DMS79 treated with DMSO at 0.1 percent for 48 hours (cell line): ENCODE data around the gene SCARF2.

Experiments used
- DNase-seq: peaks from one replicate; lab custom pipeline; 2025; lab: John Stamatoyannopoulos, UW

The SCARF2 gene

DNA sequence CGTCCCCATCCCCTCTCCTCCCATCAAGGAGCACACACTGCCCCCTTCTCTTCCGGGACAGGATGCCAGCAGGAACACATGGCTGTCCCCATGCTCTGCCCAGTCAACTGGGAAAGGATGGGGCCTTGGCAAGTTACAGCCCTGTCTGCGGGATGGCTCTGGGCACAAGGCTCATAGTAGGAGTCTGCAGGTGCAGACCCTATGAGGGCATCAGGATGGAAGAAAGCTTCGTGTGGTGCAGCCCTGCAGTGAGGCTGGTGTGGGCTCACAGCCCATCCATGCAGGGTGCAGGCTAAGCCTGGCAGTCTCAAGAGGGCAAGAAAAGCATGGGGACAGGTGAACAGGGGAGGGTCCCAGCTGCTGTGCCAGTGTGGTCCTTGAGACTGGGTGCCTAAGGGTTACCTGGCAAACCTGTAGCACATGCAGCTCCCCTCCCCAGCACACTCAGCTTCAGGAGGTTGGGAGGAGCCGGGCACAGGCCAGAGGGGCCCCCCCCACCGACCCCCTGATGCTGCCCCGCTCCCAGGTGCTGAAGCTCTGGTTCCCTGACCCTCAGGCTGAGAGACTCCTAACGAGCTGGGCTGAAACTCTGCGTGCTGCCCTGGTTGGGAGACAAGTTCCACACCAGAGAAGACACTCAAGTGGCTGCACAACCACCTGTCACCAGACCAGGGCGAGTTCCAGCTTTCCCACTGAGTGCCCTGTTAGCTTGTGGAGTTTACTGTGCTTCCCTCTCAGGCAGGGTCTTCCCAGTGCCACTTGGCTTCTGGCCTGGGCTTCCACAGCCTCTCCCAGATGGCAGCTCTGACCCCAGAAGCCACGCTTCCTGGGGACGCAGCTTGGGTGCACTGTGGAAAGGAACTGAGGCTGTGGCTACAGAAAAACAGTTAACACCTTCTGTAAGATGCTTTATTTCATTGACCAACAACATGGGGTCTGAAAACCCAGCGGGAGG, 3.3 kb upstream of the SCARF2 start:
- no peak for DNase-seq

DNA sequence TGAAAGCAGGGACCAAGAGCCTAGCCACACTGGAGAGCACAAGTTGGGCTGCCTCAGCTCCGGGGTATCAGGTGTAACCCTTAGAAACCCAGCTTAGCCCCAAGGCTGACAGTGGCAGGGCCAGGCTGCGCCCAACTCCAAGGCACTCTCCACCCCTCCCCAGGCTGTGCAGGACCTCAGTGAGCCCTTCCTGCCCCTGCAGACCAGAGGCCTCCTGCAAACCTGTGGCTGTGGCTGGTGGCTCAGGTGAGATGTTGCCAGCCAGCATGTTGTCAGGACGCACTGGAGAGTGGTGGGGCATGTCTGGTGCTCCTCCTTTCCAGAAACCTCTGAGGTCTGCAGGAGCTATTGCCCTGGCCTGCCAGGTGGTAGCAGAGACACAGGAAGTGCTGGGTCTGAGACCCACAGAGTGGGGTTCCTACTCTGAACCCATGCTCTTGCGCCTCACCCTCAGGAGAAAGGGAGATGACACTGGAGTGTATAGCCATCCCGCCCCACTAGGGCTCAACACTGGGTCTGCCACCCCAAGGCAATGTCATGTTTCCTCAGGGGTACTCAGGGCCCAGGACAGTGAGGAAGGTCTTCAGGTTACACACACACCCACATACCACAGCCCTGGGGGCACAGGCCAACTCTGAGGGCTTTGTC, 2.4 kb upstream of the SCARF2 start:
- no peak for DNase-seq

DNA sequence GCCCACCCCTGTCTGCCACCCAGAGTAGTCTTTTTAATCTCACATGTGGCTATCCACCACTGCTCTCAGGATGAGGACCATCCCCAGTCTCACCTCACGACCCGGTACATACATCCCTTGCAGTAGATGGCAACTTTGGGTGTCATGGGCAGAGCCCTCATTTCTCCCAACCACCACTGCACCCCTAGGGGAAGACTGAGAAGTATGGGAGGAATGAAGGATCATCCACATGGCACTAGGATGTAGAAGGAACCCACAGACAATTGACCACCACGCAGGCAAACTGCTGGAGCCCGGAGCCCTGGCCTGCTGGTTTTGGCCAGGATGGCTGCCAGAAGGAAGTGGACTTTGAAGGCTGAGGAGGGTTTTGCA, 1.9 kb upstream of the SCARF2 start:
- no peak for DNase-seq

DNA sequence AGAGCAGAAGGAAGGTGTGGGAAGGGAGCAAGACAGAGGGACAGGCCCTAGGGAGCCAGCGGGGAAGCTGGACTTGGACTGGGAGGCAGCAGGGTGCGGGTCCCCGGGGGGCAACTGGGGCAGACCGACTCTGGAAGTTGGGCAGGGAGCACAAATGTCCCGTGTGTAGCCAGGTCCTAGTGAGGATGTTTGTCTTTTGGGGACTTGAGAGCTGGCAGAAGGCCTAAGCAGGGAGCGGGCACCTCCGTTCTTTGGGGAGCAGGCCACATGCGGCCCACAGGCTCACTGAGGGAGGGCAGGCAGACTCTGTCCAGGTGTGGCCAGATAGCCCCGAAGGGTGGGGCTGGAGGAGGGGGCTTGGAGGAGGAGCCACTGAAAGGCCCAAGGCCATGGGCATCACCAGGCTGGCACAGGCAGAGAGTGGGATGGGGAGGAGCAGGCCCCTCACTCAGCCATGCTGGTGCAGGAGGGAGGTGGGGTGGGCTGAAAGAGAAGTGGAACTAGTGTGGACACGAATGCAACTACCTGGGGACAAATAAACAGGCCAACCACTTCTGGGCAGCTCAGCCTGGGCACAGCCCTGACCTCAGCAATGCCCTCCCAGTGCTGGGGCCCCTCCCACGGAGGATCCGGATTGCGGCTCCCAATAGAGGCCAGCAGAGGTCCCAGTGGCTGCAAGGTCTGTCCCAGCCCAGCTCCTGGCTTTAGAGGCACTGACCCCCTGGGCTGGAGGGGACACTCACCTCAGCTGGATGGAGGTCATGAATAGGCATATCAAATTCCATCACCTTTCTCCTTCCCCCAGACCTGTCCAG, 1.3 kb upstream of the SCARF2 start:
- DNase-seq = no peak

DNA sequence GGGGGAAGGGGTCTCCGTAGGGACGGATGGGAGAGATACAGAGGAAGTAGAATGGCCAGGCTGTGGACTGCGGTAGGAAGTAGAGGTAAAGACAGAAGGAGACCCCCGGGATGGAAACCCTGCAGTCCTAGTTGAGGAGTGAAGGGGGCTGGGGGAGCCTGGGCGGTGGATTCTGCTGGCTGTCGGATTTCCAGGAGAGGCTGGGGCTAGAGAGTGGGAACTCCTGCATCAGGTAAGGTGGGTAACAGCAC, 727 bp upstream of the SCARF2 start:
- DNase-seq = no peak

DNA sequence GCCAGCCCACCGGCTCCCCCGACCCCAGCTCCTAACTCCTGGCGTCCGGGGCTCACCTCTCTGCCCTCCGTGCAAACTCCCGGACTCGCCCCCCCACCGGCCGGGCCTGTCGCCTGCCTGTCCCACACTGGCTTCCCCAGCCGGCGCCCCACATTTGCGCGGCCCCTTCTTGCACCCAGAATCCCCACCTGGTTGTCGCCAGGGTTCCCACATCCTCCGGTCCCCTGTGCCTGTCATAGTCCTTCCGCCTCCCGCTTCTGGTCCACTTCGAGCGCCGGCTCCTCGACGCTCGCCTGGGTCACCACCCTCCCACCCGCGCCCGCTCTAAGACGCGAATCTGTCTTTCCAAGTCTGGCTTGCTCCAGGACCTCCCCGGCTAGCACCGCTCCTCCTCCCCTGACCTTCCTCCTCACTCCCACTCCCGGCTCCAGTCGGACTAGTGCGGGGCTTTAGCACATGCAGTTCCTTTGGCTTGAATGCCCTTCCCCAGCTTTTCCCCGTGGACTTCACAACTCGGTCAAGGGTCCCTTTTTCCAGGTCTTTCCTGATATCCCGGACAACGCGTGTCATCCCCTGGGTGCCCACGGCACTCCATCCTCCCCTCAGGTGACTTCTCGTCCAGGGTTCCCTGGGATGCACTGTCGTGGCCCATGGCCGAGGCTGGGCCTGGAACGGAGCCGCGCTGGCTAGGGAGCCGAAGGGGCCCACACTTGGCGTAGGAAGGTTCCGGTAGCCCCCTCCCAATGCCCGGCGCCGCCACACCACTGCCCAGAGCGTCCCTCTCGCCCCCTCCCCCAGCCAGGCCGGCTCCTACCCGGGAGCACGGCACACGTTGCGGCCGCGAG, 635 bp downstream of the SCARF2 start:
- DNase-seq = no peak

DNA sequence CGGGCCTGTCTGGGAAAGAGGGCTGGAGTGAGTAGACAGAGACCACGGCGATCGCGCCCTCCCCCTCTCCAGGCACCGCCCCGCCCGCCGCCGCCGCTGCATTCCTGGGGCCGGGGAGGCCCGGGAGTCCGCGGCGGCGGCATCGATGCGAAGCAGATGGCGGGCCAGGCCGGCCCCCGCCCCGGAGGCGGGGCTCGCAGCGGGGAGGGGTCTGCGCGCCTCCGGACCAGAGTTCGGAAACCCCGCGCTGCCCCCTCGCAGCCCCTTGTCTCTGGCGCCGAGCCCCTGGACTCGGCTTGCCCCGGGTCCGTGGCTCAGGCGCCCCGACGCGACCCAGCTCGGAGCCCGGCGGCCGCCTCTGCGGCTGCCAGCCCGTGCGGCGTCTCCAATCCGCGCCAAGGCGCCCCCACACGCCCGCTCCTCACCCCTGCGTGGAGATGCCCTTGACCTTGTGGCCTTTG, 1.3 kb downstream of the SCARF2 start:
- DNase-seq = no peak

DNA sequence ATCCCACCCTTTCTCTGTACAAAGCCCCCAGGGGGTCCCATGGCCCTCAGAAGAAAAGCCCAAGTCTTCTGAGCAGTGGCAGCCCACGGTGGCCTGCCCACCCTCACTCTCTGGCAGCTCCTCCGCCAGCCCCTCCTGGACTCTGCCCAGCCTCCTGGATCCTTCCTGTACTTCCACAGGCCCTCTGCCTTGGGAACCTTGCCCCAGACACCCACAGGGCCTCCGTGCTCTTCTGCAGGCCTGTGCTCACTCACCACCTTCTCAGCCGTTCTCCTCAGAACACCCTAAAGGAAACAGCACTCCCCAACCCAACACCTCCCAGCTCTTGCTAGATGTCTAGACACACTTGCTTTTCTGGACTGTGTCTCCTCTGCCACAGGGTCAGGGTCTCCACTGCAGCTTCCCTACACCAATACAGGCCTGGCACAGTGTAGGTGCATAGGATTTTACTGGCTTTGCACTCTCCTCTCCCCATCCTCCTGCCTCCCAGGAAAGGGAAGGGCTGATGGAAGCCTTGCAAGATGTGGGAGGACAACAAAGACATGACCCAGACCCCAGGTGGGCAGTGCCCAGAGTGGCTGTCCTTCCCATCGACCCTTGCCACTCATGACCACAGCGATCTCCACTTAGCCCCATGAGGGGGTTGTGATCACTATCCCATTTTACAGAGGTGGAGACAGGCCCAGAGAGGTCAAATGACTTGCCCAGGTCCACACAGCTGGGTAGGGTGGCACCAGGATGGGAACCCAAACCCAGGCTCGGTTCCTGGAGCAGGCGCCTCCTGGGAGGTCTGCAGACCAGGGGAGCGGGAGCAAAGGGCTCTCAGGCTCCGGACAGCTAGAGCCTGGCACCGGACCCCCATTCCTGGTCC, 2.0 kb downstream of the SCARF2 start:
- no peak for DNase-seq

DNA sequence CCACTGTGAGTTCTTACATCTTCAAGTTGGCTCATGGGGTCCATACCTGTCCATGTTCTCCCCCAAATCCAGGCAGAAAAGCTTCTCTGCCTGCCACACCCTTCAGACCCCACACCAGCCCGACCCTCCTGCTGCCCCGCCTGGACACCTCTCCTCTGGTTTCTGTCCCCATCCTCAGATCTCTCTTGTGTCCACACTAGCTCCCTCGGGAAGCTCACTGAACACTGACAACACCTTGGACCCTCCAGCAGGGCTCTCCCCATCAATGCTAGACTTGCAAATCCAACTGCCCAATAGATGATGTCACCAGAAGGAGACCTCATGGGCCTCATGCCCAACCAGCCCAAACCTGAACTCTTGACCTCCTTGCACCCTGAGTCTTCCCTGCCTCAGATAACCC, 2.9 kb downstream of the SCARF2 start:
- no peak for DNase-seq

DNA sequence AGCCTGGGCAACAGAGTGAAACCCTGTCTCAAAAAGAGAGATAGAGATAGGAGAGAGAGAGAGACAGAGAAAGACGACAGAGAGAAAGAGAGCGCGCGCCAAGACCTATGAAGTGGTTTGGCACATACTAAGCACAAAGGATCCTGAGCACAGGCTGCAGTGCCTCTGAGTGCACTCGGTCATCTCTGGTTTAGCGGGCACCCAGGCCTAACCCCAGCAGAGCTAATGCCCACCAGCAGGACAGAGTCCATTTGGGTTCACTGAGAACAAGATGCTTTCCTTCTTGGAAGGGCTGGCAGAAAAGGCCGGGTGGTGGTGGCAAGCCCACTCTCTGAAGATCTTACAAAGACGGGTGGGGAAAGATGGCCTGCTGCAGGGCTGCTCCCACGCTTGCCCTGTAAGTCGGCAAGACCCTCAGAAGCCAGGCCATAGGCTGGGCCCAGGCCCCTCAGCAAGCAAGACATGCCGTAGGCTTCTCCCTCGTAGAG, 3.3 kb downstream of the SCARF2 start:
- no peak for DNase-seq

DNA sequence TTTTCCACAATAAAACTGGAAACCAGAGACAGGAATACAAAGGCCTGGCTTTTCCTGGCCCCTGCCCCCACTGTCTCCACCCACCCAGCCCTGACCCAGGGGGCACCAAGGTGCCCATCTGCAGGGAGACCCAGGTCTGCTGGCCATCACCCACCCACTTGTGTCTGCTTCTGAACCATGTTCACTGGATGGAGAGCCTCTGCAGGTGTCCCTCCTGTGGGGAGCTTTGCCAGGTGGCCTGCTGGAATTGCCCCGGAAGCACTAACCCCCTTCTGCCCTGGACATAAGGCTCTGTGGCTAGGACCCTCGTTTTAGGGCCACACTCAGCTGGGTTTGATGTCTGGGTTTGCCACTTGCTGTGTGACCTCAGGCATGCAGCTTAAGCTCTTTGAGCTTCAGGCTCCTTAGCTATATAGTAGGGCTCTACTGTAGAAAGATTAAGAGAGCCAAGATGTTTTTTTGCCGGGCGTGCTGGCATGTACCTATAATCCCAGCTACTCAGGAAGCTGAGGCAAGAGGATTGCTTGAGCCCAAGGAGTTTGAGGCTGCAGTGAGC, 3.9 kb downstream of the SCARF2 start:
- DNase-seq = no peak

DNA sequence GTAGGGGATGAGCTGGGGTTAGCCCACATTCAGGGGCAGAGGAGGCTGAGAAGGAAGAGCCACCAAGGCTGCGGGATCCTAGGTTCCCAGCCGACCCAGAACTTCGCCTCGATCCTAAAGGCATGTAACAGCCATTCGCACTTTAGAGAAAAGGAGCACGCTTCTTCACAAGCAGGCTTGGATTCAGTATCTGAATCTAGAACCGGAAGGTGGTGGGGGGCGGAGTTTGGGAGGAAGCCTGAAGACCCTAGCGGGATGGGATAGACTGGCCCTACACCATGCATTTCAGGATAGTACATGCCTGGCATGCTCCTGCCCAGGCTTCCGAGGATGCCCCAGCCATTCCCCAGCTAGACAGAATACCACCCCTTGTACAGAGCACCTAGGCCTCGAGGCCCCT, 4.4 kb downstream of the SCARF2 start:
- DNase-seq = no peak

DNA sequence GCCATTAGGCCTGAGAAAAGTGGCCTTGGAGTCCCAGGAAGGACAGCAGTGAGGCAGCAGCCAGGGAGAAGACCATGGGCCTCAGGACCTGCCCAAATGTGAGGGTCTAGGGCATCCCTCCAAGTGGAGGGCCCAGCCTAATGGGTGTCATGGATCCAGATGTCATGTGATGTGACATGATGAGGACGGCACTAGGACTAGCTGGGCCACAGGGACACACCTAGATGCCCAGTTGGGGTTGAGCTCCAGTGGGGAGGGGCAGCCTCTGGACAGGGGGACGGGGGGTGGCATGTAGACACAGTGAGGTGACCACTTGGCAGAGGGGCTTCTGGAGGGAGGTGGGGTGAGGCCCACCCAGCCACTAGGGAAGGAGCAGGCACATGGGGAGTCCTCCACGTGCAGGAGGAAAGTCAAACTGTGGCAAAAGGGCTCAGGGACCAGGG, 5.4 kb downstream of the SCARF2 start:
- DNase-seq = no peak

DNA sequence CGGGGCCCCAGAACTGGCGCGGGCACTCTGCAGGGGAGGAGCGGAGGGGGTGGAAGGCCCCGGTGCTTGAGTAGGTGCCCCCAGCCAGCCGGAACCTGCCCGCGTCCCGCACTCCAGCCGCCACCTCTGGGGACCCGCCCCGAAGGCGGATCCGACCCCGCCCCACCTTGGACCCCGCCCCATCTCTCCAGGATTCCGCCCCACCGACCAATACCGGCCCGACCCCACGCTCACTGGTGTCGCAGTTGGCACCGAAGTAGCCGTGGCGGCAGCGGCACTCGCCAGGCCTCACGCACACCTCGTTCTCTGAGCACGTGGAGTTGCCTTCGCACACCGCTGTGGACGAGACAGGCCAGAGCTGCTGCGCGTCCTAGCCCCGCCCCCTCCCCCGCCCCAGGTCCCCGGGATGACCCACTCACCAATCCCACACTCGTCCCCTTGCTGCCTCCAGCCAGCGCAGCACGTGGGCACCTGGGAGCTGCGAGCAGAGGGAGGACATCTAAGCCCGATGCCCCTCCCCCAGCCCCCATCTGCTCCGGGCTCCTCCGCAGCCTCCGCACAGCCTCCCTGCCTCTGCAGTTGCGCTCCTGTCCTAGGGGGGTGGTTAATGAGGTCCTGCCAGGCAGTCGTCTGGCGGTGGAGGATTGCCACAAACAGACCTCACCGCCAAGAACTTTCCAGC, 6.0 kb downstream of the SCARF2 start:
- no peak for DNase-seq

DNA sequence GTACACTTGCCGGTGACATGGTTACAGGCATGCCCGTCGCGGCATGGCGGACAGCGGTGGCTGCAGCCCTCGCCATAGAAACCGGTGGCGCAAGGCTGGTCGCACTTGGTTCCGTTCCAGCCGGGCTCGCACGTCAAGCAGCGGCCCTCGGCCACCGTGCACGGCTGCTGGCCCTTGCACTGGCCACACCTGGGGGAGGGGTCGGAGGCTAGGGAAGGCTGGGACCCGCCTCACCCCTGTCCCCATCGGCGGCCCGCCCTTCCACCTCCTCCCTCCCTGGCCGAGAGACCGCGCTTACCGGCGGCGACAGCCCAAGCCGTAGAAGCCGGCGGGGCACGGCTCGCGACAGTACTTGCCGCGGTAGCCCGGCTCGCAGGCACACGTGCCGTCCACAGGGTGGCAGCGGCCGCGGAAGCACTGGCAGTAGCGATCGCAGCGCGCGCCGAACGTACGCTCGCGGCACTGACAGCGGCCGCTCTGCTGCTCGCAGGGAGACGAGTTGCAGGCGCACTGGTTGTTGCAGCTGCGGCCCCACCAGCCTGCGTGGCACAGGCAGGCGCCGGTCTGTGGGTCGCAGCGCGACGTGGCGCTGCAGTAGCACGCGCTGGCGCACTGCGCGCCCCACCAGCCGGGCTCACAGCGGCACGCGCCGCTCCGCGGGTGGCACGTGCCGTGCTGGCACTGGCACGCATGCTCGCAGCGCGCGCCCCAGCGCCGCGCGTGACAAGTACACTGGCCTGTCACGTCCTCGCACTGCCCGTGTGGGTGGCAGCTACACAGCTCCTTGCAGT, 6.7 kb downstream of the SCARF2 start:
- DNase-seq = peak; percentile 3

DNA sequence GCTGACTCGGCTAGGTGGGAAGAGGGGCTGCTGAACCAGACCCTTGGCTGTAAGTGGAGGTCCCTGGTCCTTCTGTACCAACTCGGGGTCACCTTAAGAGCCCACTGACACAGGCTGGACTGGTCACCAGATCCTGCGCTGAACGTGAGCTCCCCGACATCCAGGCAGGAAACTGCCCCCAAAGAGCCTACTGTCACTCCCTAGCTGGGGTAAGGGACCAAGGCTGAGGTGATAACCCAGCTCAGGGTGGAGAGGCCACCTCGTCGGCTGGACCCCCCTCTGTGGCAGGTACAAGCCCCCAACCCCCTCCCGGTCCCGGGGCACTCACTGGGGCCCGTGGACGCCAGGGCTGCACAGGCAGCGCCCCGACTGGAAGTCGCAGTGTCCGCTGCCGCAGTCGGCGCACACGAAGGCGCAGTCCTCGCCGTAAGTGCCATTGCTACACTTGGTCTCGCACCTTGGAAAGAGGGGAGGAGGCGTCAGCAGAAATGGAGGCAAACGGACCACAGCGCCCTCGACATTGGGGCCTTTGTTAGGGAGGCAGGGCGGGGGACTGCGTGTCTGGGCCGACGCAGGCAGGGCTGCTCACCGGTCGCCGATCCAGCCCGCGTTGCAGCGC, 7.4 kb downstream of the SCARF2 start:
- no peak for DNase-seq

DNA sequence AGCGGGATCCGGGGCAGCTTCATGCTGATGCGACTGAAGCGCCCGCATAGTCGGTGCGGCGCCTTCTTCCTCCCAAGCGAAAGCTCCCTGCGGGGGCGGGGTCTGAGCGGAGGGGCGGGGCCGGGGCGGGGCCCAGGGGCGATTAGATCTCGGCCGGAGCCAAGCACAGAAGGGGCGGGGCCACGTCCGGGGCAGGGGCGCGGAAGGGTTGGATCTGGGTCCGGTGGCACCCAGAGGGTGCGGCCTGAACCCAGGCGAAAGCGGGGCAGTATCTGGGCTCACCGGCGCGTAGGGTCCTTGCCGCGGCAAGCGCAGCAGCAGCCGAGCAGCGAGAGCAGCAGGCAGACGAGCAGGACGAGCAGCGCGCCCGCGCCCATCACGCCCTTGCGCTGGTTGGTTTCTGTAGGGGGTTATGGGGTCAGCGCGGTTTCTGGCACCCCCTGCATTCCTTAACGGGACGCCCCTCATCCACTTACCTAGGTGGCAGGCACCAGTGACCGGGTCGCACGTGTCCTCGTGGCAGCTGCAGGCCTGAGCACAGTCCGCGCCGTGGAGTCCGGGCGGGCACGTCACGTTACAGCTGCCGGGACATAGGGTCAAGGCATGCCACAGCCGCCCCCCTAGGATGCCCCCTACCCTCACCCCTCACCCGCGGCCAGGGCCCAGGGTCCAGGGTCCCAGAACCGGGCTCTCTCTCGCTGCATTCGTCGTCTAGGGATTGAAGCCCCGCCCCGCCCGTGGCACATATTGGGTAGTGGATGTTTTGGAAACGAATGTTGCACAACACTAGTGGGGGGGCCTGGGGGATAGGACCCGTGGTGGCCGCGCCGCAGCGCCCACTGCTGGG, 8.1 kb downstream of the SCARF2 start:
- DNase-seq = no peak
